NCI-H524 (cell line): ENCODE measurements around the gene COLEC11.

Experiments used
- DNase-seq, 2 experiments: peaks; one replicate each; lab custom pipeline; 2025; lab: John Stamatoyannopoulos, UW

COLEC11 gene

DNA sequence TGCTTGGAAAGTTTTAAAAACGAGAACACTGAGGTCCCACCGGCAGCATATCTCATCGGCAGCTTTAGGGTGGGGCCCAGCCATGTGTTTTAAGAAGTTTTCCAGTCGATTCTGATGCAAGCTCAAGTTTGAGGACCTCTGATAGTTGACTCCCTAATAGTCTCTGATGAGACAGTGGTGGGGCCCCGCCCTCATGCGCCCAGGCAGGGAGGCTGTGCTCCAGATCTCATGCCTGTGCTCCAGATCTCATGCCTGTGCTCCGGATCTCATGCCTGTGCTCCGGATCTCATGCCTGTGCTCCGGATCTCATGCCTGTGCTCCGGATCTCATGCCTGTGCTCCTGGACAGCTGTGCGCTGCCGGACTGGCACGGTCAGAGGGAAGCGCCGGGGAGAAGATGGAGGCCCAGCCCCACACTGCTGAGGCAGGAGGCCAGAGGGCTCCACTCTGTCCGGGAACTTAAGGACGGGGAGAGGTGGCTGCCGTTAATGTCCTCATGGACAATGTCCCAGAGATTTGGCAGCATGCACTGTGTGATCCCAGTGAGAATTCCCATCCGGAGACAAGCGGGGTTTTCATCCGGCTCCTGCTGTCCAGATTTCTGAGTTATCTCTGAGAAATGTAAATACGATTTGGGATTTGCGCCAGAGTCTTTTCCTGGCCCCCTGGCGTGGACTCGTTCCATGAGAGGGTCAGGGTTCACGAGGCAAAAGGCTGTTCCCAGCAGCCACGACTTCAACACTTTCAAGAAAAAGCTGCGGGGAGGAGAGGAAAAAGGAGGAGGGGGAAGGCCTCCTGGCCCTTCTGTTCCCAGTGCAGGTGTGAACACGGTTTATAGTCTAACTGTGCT lies 9.4 kb upstream of the COLEC11 start:
- DNase-seq, result no peak

DNA sequence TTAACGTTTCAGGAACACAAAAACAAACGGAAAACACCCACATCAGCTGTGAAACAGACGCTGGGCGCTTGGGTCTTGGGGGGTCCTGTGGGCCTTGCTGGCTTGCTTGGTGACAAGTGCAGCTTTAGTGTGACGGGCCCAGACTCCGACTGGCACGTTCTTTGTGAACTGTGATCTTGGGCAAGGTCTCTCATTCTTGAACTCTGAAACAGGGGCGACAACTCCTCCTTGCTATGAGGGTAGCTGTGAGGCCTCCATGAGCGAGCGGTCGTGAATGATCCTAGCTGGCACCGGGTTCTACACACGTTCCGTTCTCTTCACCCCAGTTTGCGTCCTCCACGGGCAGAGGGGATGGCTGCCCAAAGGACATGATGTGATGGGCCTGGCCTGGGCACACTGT lies 8.7 kb upstream of the COLEC11 start:
- no peak for DNase-seq

DNA sequence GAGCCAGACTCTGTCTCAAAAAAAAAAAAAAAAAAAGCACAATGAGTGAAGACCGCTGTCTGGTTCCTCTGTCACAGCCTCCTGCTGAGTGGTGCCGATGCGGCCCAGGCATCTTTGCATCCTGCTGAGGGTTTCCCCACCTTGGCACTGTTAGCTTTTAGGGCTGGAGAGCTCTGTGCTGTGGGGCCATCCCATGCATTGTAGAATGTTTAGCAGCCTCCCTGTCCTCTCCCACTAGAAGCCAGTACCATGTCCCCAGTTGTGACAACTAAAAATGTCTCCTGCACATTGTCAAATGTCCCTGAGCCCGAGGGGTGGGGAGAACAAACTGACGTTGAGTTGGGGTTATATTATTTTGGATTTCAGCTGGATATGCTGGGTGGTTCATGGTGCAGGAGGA lies 7.9 kb upstream of the COLEC11 start:
- DNase-seq, result no peak

DNA sequence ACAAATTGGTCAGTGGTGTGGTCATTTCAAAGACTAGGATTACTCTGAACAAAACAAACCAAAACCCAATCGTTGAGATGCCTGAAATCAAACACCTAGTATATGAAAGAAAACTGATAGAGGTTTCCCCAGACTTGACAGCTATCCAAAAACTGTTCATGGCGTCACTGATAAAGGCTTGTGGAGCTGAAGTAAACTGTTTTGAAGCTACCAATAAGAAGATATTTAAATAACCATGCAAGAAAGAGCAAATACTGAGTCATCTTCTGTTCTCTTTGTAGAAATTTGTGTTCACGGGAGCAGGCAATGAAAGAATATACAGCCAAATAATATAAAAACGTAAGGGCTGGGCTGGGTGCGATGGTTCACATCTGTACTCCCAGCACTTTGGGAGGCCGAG lies 7.5 kb upstream of the COLEC11 start:
- DNase-seq, result no peak

DNA sequence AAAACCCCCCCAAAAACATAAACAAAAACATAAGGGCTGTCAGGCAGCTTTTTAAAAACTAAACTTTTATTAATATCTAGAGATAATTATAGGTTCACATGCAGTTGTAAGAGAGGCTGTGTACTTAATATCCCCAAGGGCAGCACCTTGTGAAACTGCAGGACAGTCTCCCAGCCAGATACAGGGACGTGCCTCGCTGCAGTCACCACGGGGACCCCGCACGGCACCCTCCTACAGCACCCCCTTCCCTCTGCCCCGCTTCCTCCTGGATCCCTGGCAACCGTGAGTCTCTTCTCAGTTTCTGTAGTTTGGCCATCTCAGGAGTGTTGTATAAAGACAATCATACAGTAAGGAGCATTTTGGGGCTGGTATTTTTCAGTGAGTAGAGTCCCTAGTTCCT lies 6.8 kb upstream of the COLEC11 start:
- no peak for DNase-seq

DNA sequence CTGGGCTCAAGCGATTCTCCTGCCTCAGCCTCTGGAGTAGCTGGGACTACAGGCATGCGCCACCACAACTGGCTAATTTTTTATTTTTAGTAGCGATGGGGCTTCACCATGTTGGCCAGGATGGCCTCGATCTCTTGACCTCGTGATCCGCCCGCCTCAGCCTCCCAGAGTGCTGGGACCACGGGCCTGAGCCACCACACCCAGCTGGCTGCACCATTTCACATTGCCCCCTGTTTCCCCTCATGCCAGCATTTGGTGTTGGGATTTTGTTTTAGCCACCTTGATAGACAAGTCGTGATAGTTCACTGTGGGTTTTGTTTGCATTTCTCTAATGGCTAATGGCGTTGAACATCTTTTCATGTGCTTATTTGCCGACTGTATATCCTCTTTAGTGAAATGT lies 5.8 kb upstream of the COLEC11 start:
- no peak for DNase-seq

DNA sequence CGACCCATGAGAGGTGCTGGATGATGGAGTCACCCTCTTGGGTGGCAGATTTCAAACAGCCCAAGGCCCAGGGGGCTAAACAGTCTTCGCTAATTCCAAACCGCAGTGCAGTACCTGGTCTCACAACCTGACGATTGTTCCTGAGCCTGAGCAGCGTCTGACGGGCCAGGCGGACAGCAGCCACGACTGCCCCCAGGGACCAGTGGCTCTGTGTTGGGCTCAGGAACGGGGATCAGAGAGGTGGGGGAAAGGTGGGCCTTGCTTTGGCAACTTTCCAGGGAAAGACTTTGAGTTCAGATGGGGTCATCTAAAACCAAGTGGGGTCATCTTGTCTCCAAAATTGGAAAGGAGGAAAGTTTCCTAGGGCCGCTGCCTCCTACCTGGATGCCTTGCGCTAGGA lies 492 bp downstream of the COLEC11 start:
- no peak for DNase-seq

DNA sequence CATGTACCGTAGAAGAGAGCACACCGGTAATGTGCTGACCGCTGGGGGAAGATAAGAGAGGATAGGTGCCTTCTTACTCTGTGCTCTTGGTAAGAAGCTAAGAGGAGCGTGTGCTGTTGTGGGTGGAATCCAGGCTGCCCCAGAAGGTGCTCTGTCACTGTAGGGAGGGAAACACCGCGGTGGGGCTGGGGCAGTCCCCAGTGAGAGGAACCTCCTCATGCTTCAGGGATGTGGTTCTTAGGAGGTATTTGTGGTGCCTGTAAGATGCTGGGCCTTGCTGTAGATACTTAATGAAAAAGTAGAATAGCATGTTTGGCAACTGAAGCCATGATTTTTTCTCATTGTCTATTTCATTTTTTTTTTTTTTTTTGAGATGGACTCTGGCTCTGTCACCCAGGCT lies 1.1 kb downstream of the COLEC11 start:
- DNase-seq, result no peak

DNA sequence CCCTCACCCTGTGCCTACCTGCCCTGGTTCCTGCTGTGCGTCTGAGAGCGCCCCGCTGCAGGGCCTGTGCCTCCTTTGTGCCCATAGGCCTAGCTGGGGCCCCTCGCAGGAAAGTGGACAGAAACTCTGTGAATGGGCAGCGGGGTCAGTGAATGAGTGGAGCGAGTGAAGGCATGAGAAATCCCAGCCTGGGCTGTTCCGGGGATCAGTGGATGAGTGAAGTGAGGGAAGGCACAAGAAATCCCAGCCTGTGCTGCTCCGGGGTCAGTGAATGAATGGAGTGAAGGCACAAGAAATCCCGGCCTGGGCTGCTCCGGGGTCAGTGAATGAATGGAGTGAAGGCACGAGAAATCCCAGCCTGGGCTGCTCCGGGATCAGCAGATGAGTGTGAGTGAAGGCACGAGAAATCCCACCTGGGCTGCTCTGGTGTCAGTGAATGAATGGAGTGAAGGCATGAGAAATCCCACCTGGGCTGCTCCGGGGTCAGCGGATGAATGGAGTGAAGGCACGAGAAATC lies 2.0 kb downstream of the COLEC11 start:
- DNase-seq, result no peak

DNA sequence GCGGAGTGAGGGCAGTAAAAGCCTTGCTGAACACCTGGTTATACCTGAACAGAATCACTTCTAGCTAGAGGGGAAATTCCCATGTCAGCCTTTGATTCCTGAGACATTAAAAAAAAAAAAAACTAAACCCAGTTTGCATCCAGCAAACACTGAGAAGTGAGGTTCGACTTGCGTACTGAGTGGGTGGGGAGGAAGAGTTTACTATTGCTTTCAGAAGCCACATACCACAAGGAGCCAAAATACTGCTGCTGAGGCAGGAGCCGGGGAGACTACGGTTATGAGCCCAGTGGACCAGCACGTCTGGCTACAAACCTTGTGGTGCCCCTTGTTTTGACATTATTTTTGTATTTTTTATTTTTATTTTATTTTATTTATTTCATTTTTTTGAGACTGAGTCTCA lies 2.7 kb downstream of the COLEC11 start:
- no peak for DNase-seq

DNA sequence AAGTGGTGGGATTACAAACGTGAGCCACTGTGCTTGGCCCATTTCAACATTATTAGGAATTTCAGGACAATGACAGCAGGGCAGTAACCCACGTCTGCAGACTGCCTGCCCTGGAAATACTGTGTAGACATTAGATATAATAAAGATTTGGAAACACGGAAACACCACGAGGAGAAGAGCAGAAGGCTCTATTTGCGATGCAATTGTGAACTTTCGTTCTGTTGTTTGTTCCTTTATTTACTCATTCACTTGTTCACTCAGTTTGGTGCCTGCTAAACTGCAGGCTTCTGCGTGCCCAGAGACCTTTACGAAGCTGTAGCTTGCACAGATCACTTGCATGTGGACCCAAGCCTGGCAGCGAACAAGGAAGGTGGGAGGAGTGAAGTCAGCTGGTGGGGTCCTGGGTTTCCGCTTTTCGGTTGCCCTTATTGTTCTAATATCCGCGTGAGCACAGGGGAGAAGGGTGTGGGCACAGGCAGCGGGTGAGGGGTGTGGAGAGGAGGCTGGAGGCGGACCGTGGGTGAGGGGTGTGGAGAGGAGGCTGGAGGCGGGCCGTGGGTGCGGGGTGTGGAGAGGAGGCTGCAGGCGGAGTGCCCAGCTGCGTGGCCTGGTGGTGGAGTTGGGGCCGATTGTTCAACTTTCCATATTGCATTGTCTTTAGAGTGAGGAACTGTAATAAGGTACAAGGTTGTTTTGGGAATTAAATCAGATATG lies 3.4 kb downstream of the COLEC11 start:
- DNase-seq, result no peak

DNA sequence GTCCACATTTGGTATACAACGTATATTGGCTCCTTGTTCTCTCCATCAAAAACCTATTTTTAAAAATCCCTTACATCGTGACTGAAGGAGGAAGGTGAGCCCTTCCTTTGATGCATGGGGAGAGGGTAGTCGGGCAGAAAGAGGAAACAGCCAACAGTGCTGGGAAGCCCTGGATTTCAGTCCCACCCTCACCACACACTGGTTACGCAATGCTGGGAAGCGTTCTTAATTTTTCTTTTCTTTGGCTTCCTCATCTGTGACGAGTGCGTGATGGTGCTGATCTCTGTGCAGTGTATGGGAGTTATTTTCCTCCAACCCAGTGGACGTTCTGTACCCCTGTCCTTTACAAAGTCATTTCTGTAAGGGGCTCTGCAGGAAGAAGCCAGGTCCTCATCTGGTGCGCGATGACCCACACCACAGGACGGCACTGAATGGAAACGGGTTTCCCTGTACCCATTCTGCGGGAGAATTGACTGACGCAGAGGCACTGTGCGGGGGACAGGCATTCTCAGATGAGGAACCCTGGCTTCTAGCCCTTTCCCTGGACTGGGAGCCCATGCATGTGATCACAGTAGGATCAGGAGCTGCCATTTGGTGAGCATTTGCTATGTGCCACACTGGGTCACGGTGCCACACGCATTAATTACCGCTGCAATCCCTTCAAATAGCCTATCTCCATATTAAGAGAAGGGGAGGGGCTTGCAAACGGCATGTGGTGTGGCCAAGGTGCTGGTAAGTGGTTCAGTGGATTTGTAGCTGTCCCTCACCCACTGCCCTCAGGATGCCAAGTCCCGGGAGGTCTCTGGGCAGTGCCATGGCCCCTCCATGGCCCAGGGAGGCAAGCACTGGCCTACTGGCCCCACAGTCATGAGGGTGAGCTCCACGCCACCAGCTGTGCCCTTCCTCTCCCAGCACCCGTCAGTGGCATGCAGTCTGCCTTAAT lies 4.3 kb downstream of the COLEC11 start:
- DNase-seq, result no peak

DNA sequence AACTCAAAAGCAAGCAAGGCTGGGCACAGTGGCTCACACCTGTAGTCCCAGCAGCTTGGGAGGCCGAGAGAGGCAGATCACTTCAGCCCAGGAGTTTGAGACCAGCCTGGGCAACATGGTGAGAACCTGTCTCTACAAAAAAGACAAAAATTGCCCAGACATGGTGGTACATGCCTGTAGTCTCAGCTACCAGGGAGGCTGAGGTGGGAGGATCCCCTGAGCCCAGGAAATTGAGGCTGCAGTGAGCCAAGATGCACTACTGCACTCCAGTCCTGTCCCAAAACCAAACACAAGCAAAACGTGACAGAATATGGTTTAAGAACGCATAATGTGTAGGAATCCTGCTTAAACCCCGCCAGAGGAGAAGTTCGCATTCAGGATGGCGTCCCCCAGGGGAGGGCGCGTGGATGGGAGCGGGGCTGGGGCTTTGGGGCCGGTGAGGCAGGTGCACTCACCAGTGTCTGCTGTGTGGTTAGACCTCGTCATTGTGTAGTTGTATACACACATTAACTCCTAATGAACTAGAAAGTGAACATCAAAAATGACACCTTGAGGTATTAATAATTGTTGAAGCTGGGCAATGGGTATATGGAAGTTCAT lies 5.4 kb downstream of the COLEC11 start:
- DNase-seq, result no peak

DNA sequence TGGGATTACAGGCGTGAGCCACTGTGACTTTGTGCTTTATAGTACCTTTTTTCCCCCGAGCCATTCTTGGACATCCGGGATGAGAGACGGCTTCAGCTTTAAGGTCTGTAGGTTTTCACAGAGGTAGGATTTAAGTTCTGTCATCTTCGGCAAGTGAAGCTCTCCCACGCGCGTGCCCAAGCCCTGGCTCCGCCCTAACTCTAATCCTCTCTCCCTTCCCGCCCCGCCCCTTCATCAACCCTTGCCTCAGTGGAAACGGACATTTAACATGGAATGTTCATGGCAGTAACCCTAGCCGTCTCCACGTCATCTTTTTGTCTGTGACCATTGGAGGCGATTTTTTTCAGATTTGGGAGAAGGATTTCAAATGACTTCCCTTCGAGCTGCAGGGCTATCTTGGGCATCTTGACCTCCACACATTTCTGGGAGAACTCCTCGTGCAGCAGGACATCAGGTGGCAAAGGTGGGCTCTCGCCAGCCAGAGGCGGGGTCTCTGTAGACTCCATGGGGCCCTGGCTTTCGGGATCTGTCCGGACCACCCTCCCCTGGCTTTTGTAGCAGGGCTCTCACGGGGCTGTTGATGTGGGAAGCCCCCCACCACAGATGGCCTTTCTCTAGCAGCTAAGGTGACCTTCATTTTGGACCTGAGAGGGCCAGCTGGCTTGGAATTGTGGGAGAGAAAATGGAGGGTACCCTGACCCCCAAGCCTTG lies 6.8 kb downstream of the COLEC11 start:
- DNase-seq, result no peak

DNA sequence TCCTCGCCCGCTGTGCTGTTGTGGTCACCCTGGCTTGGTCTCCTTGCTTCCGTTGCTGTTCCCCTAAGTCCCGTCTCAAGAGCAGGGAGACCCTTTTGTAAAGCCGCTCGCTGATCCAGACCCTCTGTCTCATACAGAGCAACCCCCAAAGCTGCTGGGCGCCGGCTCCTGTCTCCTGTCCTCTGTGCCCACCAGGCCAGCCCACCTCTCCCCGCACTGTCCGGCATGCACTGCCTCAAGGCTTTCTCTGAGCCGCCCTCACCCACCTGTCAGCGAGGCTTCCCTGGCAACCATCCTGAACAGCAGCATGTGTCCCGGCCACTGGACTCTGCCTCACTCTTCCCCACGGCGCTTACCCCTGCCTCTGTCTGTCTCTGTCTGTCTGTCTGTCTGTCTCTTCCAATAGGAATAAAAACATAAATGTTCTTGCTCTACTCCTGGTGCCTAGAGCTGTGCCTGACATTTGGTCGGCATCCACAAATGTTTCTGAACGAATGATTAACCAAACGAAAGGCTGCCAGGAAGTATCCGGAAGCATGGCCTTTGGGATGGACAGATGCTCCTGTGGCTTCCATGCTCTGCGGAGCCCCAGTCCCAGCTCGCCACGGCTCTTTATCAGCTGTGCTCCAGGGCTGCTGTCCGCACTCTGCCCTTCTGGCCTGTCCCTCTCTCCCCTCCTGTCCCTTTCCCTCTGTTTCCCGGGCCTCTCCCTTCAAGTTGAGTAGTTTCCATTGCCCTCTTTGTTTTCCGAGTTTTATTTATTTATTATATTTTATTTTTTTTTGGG lies 7.8 kb downstream of the COLEC11 start:
- no peak for DNase-seq

DNA sequence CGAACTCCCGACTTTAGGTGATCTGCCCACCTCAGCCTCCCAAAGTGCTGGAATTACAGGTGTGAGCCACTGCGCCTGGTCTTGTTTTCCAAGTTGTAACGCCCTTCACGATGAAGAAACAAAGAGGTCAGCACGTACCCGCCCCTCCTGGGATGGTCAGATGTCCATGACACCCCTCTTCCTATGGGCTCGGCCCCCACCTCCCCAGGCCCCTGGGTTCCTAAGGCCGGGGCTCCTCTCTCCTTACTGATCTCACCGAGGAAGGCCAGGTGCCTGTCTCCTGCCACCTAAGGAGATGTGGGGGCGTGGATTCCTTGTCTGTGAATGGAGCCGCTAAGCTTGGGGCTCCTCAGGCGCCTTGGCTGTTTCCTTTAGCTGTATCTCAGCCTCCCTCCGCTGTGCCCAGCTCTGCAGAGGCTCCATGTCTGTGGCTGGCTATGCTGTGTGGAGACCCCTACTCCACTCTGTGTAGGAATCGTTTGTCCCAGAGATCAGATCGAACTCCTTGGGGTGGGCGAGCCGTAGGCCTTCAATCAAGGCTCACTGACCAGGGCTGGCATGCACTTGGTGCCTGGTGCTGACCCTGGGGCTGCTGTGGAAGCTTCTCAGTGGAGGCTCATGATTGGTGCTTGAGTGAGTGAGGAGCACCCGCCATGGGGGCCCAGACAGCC lies 8.8 kb downstream of the COLEC11 start:
- no peak for DNase-seq

DNA sequence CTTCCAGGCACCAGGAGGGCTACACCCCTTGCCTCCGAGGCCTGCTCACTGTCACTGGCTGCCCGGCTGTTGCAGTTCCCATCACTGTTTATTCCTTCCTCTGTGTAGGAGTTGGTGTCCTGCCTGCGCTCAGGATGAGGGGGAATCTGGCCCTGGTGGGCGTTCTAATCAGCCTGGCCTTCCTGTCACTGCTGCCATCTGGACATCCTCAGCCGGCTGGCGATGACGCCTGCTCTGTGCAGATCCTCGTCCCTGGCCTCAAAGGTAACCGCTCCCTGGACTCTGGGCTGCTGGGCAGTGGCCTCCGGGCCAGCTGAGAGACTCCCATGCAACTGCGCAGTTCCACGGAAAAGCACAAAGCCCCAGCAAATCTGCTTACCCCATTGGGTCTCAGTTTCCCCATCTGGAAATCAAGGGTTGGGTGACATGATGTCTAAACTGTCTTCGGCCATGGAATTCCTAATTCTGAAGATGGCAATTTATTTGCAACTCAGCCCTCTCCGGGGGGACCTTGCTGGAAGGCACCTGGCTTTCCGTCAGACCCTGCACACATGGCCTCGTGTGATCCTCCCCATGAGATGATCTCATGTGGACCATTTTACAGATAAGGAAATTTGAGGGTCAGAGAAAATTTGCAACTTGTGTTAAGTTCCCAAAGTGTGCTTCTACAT lies 9.4 kb downstream of the COLEC11 start:
- DNase-seq, result peak in 1 of 2 experiments; percentile 26

DNA sequence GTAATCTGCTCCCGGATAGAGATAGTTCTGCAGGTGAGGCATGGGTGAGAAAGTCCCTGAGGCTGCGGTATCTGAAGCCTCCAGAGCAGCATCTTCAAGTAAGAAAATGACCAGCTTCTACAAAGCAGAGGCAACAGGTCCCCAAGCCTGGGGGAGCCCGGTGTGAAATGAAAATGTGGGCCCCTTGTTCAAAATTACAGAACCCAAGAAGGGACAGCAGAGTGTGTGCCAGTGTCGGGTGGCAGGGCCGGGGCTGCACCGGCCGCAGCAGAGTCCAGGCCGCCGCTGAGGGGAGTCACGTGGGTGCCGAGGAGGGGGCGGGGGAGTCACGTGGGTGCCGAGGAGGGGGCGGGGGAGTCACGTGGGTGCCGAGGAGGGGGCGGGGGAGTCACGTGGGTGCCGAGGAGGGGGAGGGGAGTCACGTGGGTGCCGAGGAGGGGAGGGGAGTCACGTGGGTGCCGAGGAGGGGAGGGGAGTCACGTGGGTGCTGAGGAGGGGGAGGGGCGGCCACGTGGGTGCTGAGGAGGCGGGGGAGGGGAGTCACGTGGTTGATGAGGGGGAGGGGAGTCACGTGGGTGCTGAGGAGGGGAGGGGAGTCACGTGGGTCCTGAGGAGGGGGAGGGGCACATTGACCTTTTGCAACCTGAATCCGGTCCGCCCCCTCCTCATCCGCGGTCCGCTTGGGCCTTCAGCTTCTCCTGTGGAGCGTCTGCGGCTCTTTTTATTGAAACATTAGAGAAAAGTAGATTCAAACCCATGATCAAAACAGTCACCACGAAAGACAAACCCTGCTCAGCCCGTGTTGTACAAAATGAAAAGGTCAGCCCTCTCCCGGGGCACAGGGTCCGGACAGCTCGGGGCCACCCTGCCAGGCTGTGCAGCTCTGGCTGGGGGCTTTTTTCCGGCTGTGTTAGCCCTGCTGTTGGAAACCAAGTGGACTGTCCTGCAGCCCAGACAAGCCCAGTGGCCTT lies 10.4 kb downstream of the COLEC11 start:
- peak; percentile 84 to 95 for DNase-seq
